HuH-7.5 (cell line): ENCODE data around the gene SNCB.

Experiments used
- DNase-seq: peaks from one replicate; pipeline ENCODE4 v3.0.0; 2011; ENCODE audit warnings: low spot score

The SNCB gene

GRCh38 chr5:176644294-176644693, 14.0 kb upstream of the SNCB start:
- no peak for DNase-seq

DNA sequence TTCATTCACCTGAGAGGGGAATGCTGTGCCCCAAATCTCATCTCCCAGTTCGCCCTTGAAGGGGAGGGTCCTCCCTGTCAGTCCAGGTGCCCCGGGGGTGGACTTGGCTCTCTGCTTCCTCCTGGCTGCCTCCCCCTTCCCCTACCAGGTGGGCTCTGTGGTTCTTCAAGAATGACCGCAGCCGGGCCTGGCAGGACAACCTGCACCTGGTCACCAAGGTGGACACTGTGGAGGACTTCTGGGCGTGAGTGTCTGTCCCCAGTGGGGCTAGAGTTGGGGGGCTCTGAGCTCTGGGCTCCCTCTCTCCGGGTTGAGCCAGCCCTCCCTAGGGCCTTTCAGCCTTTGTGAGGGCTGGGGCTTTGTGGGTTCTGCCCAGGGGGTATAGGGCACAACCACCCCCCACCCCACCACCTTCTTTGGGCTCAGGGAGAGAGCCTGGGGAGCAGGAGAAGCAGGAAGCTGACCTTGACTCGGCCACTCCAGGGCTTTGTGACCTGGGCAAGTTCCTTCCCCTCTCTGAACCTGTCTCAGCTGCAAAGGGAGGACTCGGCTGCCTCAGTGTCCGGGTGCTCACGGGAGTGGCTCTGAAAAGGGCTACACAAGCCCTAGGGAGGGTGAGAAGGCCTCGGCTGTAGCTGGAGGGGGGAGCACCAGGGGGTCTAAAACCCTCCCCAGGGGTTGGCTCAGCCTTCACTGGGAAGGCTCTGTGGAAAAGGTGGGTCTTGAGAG, 13.3 kb upstream of the SNCB start:
- DNase-seq = no peak

DNA sequence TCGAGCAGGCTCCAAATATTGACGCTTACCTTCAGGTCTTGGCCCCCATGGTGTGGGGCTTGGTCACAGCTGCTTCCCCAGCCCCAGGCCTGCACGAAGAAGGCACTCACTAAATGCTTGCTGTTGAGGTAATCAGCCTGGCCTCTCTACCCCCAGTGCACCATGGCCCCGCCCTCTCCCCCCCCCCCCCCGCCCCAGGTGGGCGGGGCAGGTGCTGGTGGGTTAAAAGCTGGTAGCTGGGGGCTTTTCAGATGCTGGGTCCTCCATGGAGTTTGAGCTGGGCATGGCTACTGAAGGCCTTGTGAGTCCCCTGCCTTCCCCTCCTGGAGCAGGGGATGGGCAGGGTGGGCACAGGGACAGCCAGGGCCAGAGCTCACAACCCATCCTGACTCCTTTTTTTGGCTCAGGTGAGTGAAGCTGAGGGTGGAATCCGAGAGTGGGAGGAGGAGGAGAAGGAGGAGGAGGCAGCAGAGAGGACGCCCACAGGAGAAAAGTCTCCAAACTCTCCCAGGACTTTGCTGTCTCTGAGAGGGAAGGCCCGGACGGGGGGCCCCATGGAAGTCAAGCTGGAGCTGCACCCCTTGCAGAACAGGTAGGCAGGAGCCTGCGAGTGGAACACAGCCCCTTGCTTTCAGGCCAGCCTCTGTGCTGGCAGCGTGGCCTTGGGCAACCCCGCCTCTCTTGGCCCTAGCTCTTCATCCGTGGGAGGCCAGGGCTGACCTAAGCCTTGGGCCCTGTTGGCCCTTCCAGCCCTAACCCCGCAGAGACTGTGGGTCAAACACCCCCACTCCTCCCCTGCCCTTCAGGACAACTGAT, 12.5 kb upstream of the SNCB start:
- no peak for DNase-seq

DNA sequence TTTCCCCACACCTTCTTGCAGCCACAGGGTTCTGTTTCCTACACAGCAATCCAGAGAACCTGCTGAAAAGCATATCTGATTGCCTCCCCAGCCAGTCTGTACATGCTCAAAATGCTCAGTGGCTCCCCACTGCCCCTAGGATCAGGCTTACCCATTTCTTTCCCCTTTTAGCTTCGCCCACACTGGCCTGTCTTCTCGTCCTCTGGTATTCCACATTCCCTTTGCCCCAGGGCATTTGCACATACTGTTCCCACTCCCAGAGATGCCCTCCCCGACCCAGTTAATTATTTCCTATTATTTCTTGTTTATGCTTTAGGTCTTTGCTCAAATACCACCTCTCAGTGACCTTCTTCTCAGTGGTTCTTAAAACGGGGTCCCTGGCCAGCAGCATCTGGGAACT, 10.3 kb upstream of the SNCB start:
- no peak for DNase-seq

DNA sequence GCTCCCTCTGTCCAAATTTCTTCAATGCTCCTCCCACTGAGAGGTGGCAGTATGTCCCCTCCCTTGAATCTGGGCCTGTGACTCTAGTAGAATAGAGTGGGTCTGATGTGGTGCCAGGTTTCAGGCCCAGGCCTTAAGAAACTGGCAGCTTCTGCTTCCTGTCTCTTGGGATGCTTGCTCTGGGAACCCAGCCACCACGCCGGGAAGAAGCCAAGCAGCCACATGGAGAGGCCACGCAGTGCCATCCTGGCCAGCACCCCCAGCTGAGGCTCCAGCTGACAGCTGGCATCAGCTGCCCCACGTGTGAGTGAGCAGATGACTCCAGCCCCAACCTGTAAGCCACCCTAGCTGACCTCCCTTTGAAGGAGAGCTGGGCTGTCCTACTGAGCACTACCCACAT, 9.6 kb upstream of the SNCB start:
- no peak for DNase-seq

GRCh38 chr5:176639208-176639607, 8.9 kb upstream of the SNCB start:
- DNase-seq = no peak

DNA sequence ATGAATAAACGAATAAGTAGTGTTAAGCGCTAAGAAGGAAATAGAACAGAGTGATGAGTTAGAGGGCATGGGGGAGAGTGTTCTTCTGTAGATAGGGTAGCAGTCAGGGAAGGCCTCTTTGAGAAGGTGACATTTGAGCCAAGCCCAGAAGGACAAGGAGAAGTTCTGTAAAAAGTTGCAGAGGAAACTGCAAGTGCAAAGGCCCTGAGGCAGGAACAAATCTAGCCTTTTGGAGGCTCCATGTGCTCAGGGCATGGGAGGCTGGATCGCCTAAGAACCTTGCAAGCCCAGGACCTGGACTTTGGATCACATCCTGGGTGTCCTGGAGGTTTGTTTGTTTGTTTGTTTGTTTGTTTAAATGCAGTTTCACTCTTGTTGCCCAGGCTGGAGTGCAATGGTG, 8.1 kb upstream of the SNCB start:
- DNase-seq = no peak

GRCh38 chr5:176637556-176637955, 7.2 kb upstream of the SNCB start:
- no peak for DNase-seq

DNA sequence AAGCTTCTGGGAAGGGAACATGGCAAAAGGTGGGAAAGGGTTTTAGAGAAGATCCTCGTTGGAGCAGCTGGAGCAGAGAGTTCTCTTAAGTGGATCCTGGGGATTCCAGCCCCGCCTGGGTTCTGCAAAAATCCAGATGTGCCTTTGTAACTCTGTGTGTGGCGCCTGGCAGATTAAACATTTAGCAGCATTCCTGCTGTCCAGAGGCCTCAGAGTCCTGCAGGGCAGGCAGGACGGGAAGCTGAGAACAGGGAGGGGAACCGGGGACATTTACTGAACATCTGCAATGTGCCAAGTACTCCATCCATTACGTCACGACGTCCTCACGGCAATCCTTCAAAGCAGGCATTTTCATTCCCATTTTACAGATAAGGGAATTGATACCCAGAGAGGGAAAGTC, 6.1 kb upstream of the SNCB start:
- DNase-seq = no peak

DNA sequence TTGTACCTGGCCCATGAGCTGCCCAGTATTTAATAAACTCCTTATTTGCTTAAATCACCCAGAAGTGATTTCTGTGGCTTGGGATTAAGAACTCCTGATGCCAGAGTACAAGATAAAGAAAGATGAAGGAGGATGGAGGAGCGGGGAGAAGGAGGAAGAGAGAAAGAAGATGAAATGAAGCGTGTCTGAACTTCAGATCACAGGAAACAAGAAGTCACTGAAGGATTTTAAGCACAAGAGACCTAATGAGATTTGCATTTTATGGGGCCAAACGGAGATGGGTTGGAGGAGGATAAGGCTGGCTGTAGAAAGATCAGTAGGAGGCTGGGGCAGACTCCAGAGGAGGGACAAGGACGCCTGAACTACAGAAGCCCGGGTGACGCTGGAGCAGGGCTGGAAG, 3.3 kb upstream of the SNCB start:
- DNase-seq = no peak

- no peak for DNase-seq
These were observed 2.4 kb upstream of the SNCB start for GRCh38 chr5:176632745-176633144.

DNA sequence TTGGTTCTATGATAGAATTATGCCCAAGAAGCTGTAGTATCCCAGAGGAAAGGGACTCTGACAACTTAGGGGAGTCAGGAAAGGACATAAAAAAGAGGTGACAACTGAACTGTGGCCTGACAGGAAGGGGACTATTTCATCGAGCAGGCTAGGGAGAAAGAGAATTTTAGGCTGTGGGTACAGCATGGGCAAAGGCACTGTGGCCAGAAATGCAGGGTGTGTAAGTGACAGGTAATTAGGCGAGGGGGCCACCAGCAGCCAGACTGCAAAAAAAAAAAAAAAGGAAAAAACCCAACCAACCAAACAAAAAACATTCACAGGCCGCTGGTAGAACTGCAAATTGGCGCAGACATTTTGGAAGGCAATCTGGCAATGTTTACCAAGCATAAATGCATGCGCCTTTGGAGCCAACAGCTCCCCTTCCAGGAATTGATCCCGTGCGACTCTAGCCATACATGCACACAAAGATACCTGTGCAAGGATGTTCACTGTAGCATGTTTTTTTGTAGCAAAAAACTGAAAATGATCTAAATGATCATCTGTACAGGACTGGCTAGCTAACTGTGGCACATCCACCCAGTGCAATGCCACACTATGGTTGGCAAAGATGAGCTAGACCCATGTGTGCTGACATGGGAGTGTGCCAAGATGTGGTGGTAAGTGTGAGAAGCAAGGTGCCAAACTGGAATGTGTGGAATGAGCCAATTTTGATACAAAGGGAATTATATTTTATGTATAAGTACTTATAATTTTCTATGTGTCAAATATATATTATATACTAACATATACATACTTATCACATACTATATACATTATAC, 1.3 kb upstream of the SNCB start:
- DNase-seq = no peak

DNA sequence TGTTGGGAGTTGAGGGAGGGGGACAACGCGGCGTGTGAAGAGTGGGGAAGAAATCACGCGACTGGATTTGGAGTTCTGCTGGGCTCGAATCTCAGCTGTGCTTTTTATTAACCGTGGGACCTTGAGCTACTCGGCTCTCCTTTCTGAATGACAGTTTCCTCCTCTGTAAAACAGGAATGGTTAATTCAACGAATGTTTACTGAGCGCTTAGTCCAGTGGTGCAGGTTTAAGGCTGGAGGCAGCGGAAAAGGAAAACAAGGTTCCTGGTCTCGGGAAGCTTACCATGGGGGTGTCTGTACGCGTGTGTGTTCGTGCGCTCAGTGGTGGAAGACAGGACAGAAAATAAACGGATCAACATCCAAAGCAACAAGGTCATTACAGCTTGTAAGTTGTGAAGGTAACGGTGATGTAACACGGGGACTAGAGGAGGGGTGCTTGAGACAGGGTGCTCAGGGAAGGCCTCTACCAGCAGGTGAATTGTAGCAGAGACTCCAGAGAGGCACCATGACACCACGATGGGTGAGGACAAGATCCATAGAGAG, 418 bp upstream of the SNCB start:
- DNase-seq = no peak

DNA sequence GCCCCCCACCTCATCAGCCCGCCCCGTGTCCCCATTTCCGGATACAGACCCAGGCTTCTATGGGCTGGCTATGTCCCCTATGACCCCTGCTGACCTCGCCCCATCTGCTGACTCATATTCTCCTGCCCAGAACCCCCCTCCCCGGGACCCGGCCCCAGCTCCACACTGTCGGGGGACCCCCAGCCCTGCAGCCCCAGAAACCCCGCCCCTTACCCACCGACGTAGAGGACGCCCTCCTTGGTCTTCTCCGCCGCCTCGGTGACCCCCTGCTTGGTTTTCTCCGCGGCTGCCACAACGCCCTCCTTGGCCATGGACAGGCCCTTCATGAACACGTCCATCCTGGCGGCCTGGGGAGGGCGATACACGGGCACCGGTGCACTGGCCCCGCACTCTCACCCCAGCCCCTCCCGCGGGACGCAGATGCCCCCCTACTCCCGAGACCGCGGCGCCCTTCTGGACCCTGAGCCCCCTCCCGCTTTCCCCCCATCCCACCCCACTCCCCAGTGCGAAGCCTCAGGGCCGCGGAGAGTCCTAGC, 949 bp downstream of the SNCB start:
- DNase-seq = no peak

DNA sequence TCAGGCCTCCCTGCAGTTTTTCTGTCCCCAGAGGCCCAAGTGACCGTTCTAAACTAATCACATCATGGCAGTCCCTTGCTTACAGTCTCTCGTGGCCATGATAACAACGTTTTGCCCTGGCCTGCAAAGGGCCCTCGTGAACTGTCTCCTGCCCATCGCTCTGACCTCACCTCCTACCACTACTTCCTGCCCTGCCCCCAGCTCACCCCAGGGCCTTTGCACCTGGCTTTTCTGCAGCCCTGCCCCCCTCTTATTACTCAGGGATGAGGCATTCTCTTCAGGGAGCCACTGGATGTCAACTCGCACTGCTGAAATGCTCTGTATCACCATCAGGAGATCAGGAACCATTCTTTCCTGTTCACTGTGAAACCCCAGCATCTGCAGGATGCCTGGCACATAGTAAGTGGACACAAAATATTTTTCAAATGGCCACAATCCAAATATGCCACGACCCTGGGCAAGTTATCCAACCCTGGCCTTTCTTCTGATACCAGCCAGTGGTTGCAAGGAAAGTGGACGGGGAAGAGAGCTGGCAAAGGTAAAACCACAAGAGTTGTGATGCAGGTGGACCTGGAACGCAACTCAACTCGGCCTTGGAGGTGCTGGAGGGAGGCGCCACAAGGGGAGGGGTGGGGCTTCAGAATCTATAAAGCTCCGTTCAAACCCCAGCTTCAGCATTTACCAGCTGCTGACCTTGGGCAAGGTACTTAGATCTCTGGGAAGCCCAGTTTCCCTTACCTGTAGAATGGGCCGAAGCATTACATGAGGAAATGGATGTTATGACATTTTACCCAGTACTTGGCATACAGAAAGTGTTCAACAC, 1.7 kb downstream of the SNCB start:
- DNase-seq = no peak

GRCh38 chr5:176627582-176627981, 2.8 kb downstream of the SNCB start:
- no peak for DNase-seq

GRCh38 chr5:176626876-176627236, 3.5 kb downstream of the SNCB start:
- no peak for DNase-seq

DNA sequence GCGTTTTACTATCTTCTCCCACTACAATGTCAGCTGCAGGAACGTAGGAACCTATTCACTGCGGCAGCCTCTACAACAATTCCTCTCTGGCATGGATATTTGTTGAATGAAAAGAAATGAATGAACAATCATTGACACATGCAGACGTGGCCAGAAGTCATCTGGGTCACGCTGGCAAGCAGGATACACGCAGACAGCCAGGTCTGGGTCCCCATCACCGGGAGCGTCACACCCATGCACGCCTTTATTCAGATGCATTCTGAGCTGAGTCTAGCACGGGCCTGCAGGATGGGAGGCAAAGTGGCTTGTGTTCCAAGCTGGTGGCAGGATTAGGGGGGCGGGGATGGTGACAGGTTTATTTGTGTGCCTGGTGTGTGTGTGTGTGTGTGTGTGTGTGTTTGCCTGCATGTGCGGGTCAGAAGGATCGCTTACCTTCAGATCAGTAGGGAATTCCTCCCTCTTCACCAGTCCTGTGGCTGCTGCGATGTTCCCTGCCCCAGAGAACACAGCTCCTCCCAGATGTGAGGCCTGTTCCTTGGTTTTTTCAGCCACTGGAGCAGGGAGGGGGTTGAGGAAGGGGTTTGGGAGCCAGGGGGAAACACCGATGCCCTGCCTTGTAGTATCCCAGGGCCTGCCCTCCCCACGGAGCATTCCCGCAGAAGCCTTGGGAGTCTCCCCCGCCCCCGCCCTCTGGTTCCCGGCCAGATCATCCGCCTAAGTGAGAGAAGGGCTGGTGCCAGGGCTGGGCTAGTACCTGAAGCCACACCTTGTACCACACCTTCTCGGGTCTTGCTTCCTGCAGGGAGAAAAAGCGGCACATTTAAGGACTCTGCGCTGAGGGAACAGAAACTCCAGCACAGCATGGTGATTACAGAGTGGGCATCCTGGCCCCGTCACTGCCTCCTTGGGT, 4.1 kb downstream of the SNCB start:
- no peak for DNase-seq

DNA sequence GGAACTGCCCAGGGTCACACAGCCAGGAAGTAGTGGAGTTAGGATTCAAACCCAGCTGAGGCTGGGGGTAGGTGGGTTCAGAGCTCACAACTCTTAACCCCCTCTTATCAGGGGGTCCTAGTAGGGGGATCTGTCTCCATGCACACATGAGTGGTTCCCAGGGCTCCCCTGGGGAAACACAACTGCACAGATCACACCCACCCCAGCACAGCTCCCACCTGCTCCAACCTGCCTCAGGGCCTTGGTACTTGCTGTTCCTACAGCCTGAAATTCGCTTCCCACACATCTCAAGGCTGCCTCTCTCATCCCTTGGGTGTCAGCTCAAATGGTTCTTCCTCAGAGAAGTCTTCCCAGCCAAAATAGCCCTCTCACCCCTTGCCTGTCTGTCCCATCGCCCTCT, 4.8 kb downstream of the SNCB start:
- DNase-seq = no peak

GRCh38 chr5:176624938-176625337, 5.4 kb downstream of the SNCB start:
- no peak for DNase-seq
